ENCODE results near the gene ANKRD50. TPM values are rescaled to one million over a fixed set of nuclear protein-coding genes. Genes with fewer than 3 reads are reported as not detected.

The ANKRD50 gene
- total RNA-seq, 1 experiment from 2014 or later = 16.5 TPM

- H3K79me2 ChIP-seq (ENCODE audit: insufficient read depth, low read length) = peaks cover 66% of the 10 kb centered on the region
- no peak overlapping the region for H3K4me3 ChIP-seq (replicated peaks in 1 of 2; ENCODE audit: low read depth in 1 of 2, low read length in 2 of 2)
- ChIA-PET CTCF (no interaction called here), POLR2A (no interaction called here), RAD21 (ENCODE audit: low non-redundant PET in 1 of 2, low total read pairs in 2 of 2, uncharacterized antibody in 2 of 2, unreplicated experiment in 2 of 2) (no interaction called here)
- H3K36me3 ChIP-seq (ENCODE audit: control insufficient read depth in 1 of 2, insufficient read depth in 2 of 2, low read length in 2 of 2) = no peaks in the 10 kb centered on the region
- intact Hi-C loops (cut with micrococcal nuclease) = loop anchor here (5.0 to 10.0 kb wide), 3 partner anchors 68 to 378 kb away; no protein-coding TSS in a partner anchor
- H3K4me1 ChIP-seq (ENCODE audit: control insufficient read depth in 1 of 2, insufficient read depth in 2 of 2, low read length in 2 of 2) = peaks cover 13 to 16% of the 10 kb centered on the region in 2 experiments; a peak in 3 of 4 replicates
- DNase-seq (ENCODE audit: low read depth, low spot score) (no peak), ATAC-seq (no peak)
- H3K9me3 ChIP-seq (ENCODE audit: control insufficient read depth in 1 of 2, insufficient read depth in 1 of 2, low read depth in 1 of 2, low read length in 2 of 2) = no peaks in the 10 kb centered on the region
- BruUV-seq (replicated peaks) = no TSS peak
- H3K9ac ChIP-seq (ENCODE audit: low read length) = no peak overlapping the region
- no peak overlapping the region for H2AFZ ChIP-seq (ENCODE audit: low read depth, low read length, poor library complexity, severe bottlenecking)
- no peaks in the 10 kb centered on the region for H3K27me3 ChIP-seq (ENCODE audit: insufficient read depth, low read length)
- TF ChIP-seq, protein P1, sequence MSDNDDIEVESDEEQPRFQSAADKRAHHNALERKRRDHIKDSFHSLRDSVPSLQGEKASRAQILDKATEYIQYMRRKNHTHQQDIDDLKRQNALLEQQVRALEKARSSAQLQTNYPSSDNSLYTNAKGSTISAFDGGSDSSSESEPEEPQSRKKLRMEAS (IDR thresholded peaks at IDR 0.05) = no peak
- TF ChIP-seq CBX3 (IDR thresholded peaks at IDR 0.05; ENCODE audit: low read depth) (no peak), CTCF (IDR thresholded peaks at IDR 0.05 in 2 of 3, conservative IDR thresholded peaks at IDR 0.05 in 1 of 3; ENCODE audit: borderline replicate concordance in 1 of 3, insufficient read depth in 1 of 3, low read depth in 2 of 3, low read length in 2 of 3) (no peak), EGR1 (IDR thresholded peaks at IDR 0.05; ENCODE audit: low read depth) (no peak), EZH2phosphoT487 (IDR thresholded peaks at IDR 0.05; ENCODE audit: borderline replicate concordance) (no peak), SIN3A (IDR thresholded peaks at IDR 0.05; ENCODE audit: low read depth) (no peak), YY1 (IDR thresholded peaks at IDR 0.05; ENCODE audit: extremely low read depth, insufficient replicate concordance, low read depth, low read length) (no peak), CEBPB (IDR thresholded peaks at IDR 0.05; ENCODE audit: low read depth) (no peak)
- H3K9me2 ChIP-seq (ENCODE audit: insufficient read depth) = no peaks in the 10 kb centered on the region
- no peak overlapping the region for H3K27ac ChIP-seq (ENCODE audit: low read depth, low read length)
- peak overlapping the region; percentile 75 for H3K4me2 ChIP-seq (ENCODE audit: low read length)
- H4K20me1 ChIP-seq (ENCODE audit: insufficient read depth) = no peaks in the 10 kb centered on the region
Measured at GRCh38 chr4:124710015-124710741, 2.4 kb downstream of the ANKRD50 start.

All from HCT116 (cell line).